Activated T-cell treated with anti-CD3 and anti-CD28 coated beads, Interleukin-2, amount 50 U/mL, for 72 hours (primary cell): ENCODE measurements around the gene PTGER3. TPM values are rescaled to one million over a fixed set of nuclear protein-coding genes. Genes with fewer than 3 reads are reported as not detected.
A peak's percentile ranks its signal among the peaks of the same experiment; 100 is the strongest.

Experiments
- ATAC-seq, 2 donors: fragments of 150-1000 bp; cut with Tn5 transposase; replicated peaks in 1 of 2; 2 replicates each; pipeline ENCODE4 v1.10.0; 2021; ENCODE audit warnings: moderate library complexity in 2 of 2, mild to moderate bottlenecking in 1 of 2
- DNase-seq, 2 donors: peaks; one replicate each; pipeline ENCODE4 v3.0.0; 2021 to 2022; ENCODE audit warnings: mixed read lengths in 1 of 2
- H3K27ac Mint-ChIP-seq: one replicate; pipeline ENCODE4 v1.8.0; 2022; ENCODE audit warnings: mild to moderate bottlenecking, moderate library complexity, mixed read lengths
- H3K27me3 Mint-ChIP-seq: one replicate; pipeline ENCODE4 v1.8.0; 2022; ENCODE audit warnings: low read depth, mixed read lengths
- H3K36me3 Mint-ChIP-seq, 2 donors: one replicate each; pipeline ENCODE4 v1.8.0; 2022; ENCODE audit warnings: mixed read lengths in 2 of 2, mild to moderate bottlenecking in 1 of 2; ENCODE audit not compliant: insufficient read depth in 2 of 2
- H3K4me1 Mint-ChIP-seq: one replicate; pipeline ENCODE4 v1.8.0; 2022; ENCODE audit warnings: low read depth, mixed read lengths
- H3K4me3 Mint-ChIP-seq, 2 donors: one replicate each; pipeline ENCODE4 v1.8.0; 2022; ENCODE audit warnings: mild to moderate bottlenecking in 2 of 2, mixed read lengths in 2 of 2, moderate library complexity in 2 of 2
- H3K9me3 Mint-ChIP-seq, 2 donors: one replicate each; pipeline ENCODE4 v1.8.0; 2022; ENCODE audit warnings: mixed read lengths in 2 of 2
- total RNA-seq, 2 donors: library from RNA; stranded (reverse); gene quantifications; one replicate each; pipeline ENCODE4 v1.2.3, GENCODE V29; 2022

PTGER3 gene
- under 1 TPM in 1 of 2 donors, not detected in 1; 0.05 TPM for total RNA-seq

GRCh38 chr1:71047635-71048607 is at the start of gene PTGER3:
Gene PTGER3, minus strand, starts transcription at chr1:71047816. Its CDS starts 239 bp downstream, at chr1:71047577.
- Mint-ChIP-seq H3K27ac (no peak within 1 kb of the TSS), H3K27me3 (peaks cover 52% of the 10 kb centered on the region)

DNA sequence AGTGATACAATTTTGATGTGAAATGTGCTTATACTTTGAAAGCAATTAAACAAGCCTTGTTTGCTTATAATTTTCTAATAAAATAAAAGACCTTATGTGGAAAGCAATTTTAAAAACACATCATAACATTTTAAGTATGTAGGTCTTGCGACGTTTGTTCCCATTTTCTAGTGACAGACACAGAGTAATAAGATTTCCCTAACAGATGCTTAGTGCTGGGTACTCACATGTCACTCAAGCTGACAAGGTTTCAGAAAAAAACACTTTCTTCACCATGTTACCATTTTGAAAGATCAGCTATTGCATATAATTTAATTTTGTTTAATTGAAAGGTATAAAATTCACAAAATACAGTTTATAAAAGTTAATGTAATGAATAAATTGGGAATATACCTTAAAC is 47.3 kb upstream of the PTGER3 start:
- no peak for ATAC-seq
- Mint-ChIP-seq H3K4me1 (no peaks in the 10 kb centered on the region), H3K27me3 (no peaks in the 10 kb centered on the region), H3K27ac (no peak overlapping the region), H3K4me3 (no peak overlapping the region), H3K9me3 (no peaks in the 10 kb centered on the region), H3K36me3 (no peaks in the 10 kb centered on the region)
- DNase-seq: no peak

More at GRCh38 chr1:71047635-71048607, at the start of gene PTGER3:
- ATAC-seq (peak; percentile 63 to 66), DNase-seq (peak; percentile 34 to 66)
- H3K4me3 Mint-ChIP-seq: peak within 1 kb of the TSS; percentile 83 to 88
- no peaks in the 10 kb centered on the region for H3K9me3 Mint-ChIP-seq
- H3K36me3 Mint-ChIP-seq: no peaks in the 10 kb centered on the region
- H3K4me1 Mint-ChIP-seq: peaks cover 7% of the 10 kb centered on the region

- H3K4me3 Mint-ChIP-seq: no peak overlapping the region
- no peaks in the 10 kb centered on the region for H3K4me1 Mint-ChIP-seq
- H3K36me3 Mint-ChIP-seq: no peaks in the 10 kb centered on the region
- no peaks in the 10 kb centered on the region for H3K27me3 Mint-ChIP-seq
- no peak for DNase-seq
- no peak for ATAC-seq
- no peak overlapping the region for H3K27ac Mint-ChIP-seq
- H3K9me3 Mint-ChIP-seq: no peaks in the 10 kb centered on the region
Measured at GRCh38 chr1:71093938-71094337, 46.3 kb upstream of the PTGER3 start.

DNA sequence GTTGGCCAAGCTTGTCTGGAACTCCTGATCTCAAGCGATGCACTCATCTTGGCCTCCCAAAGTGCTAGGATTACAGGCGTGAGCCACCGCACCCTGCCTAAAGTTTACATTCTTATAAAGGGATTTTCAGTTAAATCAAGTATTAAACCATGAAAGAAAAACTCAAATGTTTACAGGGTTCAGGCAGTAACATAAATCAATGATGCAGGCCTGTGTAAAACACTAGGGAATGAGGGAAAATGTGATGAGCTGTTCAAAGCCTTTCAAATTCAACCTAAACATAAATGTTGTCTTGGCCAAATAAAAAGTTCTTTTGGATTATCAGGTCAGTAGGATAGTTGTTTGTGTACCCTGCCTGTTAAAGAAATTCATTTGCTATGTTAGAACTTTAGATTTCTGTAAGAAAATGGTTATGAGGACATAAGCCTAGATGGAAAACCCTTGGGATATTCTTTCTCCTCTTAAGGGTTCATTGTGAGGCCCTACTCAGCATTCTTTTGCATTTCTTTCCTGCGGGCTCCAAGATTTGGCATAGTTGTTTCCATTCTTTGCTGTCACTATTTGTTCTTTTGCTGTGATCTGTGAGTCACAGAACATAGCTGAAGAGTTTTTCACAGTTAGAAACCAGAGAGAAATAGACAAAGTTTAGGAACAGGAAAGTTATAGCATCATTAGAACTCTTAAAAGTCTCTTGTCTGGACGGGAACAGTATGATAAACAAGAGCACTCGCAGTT is 42.1 kb upstream of the PTGER3 start:
- Mint-ChIP-seq H3K27me3 (no peaks in the 10 kb centered on the region), H3K4me1 (no peaks in the 10 kb centered on the region), H3K9me3 (no peaks in the 10 kb centered on the region), H3K27ac (no peak overlapping the region), H3K36me3 (no peaks in the 10 kb centered on the region), H3K4me3 (no peak overlapping the region)
- ATAC-seq (no peak), DNase-seq (no peak)

DNA sequence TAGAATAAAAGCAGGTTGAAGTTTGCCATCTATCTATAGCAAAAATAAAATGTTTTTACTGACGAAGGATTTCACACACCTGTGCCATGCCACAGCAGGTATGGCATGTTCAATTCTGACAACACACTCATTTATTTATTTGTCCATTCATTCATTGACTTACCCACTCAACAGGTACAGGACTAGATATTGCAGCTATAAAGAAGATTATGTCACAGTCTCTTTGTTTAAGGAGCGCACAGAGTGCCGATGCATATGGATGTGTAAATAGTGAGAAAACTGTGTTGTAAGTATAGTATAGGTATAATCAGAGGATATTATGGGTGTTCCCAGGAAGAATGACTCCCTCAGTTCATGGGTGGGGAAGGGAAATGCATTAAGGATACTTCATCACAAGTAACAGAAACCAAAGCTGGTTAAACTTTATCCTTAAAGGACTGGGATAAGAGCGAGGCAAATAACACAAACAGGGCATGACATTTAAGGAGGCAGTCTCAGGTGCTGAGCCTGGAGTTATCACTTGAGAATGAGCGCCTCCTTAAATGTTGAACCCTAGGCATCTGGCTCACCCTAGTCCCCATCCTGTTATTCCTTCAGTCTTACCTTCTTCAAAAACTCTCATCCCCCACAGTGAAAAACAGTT is 41.1 kb upstream of the PTGER3 start:
- no peaks in the 10 kb centered on the region for H3K36me3 Mint-ChIP-seq
- no peaks in the 10 kb centered on the region for H3K9me3 Mint-ChIP-seq
- ATAC-seq (no peak), DNase-seq (no peak)
- H3K4me1 Mint-ChIP-seq: no peaks in the 10 kb centered on the region
- no peak overlapping the region for H3K27ac Mint-ChIP-seq
- no peaks in the 10 kb centered on the region for H3K27me3 Mint-ChIP-seq
- H3K4me3 Mint-ChIP-seq: no peak overlapping the region

- no peaks in the 10 kb centered on the region for H3K9me3 Mint-ChIP-seq
- ATAC-seq (no peak), DNase-seq (no peak)
- no peak overlapping the region for H3K27ac Mint-ChIP-seq
- H3K4me3 Mint-ChIP-seq: no peak overlapping the region
- H3K27me3 Mint-ChIP-seq: no peaks in the 10 kb centered on the region
- no peaks in the 10 kb centered on the region for H3K4me1 Mint-ChIP-seq
- no peaks in the 10 kb centered on the region for H3K36me3 Mint-ChIP-seq
Measured at GRCh38 chr1:71087713-71088112, 40.1 kb upstream of the PTGER3 start.

GRCh38 chr1:71087060-71087459 is 39.4 kb upstream of the PTGER3 start:
- H3K27ac Mint-ChIP-seq: no peak overlapping the region
- peaks cover under 1 to 1% of the 10 kb centered on the region in 2 donors for H3K9me3 Mint-ChIP-seq
- H3K36me3 Mint-ChIP-seq: peaks cover 0 to under 1% of the 10 kb centered on the region in 2 donors
- H3K27me3 Mint-ChIP-seq: no peaks in the 10 kb centered on the region
- peaks cover 1% of the 10 kb centered on the region for H3K4me1 Mint-ChIP-seq
- H3K4me3 Mint-ChIP-seq: no peak overlapping the region
- DNase-seq: no peak
- no peak for ATAC-seq

GRCh38 chr1:71086331-71086730 is 38.7 kb upstream of the PTGER3 start:
- no peak for ATAC-seq
- Mint-ChIP-seq H3K36me3 (peaks cover 2 to 3% of the 10 kb centered on the region in 2 donors), H3K4me3 (no peak overlapping the region), H3K27ac (no peak overlapping the region), H3K4me1 (peaks cover 8% of the 10 kb centered on the region), H3K27me3 (no peaks in the 10 kb centered on the region), H3K9me3 (peaks cover 3 to 4% of the 10 kb centered on the region in 2 donors)
- DNase-seq: no peak

GRCh38 chr1:71083271-71083670 is 35.7 kb upstream of the PTGER3 start:
- no peak for ATAC-seq
- H3K27me3 Mint-ChIP-seq: no peaks in the 10 kb centered on the region
- no peak overlapping the region for H3K27ac Mint-ChIP-seq
- peaks cover 4 to 5% of the 10 kb centered on the region in 2 donors for H3K9me3 Mint-ChIP-seq
- H3K36me3 Mint-ChIP-seq: peaks cover 5 to 10% of the 10 kb centered on the region in 2 donors
- no peak for DNase-seq
- peaks cover 20% of the 10 kb centered on the region for H3K4me1 Mint-ChIP-seq
- H3K4me3 Mint-ChIP-seq: no peak overlapping the region

GRCh38 chr1:71081697-71082080 is 34.1 kb upstream of the PTGER3 start:
- Mint-ChIP-seq H3K27me3 (no peaks in the 10 kb centered on the region), H3K9me3 (peaks cover 4 to 5% of the 10 kb centered on the region in 2 donors), H3K4me3 (peak overlapping the region; percentile 91 to 93), H3K36me3 (peaks cover 10% of the 10 kb centered on the region in 2 donors), H3K27ac (peak overlapping the region; percentile 82), H3K4me1 (peaks cover 22% of the 10 kb centered on the region)
- DNase-seq (no peak), ATAC-seq (no peak)

GRCh38 chr1:71080739-71081696 is 33.4 kb upstream of the PTGER3 start, which contains the start of gene ZRANB2:
Gene ZRANB2, minus strand, starts transcription at chr1:71081035. Its CDS starts 40 bp downstream, at chr1:71080995.
- peaks cover 10% of the 10 kb centered on the region in 2 donors for H3K36me3 Mint-ChIP-seq

DNA sequence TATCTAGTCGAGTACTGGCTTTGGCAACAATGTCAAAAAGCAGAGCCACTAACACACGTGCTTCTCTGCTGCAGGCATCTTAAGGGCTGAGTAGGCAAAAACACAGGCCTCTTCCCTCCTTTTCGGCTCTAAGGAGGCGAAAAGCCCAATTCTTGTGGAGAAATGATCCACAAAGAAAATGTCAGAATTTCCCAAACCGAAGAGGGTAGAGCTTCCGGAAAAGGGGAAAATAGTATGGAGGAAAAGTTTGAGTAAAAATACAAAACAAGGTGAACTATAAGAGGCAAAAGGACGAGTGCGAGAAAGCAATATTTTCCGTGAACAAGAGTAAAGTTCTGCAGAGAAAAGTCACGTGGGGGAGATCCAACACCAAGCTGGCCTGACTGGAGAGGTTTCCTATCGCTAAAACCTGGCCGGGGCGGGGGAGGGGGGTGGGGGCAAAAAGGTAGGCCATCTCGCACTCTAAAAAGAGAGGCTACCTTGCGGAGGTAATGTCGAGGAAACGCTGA is 32.7 kb upstream of the PTGER3 start:
- H3K4me3 Mint-ChIP-seq: peak overlapping the region; percentile 91 to 93
- no peaks in the 10 kb centered on the region for H3K27me3 Mint-ChIP-seq
- peaks cover 29% of the 10 kb centered on the region for H3K4me1 Mint-ChIP-seq
- peaks cover 4 to 5% of the 10 kb centered on the region in 2 donors for H3K9me3 Mint-ChIP-seq
- peak; percentile 12 to 18 for DNase-seq
- H3K36me3 Mint-ChIP-seq: peaks cover 13 to 15% of the 10 kb centered on the region in 2 donors
- peak overlapping the region; percentile 100 for H3K27ac Mint-ChIP-seq
- ATAC-seq: peak; percentile 8 to 12

More at GRCh38 chr1:71080739-71081696, 33.4 kb upstream of the PTGER3 start, which contains the start of gene ZRANB2:
- DNase-seq: peak; percentile 88 to 93
- H3K27ac Mint-ChIP-seq: peak within 1 kb of the TSS; percentile 100
- H3K4me1 Mint-ChIP-seq: peaks cover 22% of the 10 kb centered on the region
- H3K9me3 Mint-ChIP-seq: peaks cover 4 to 5% of the 10 kb centered on the region in 2 donors
- H3K4me3 Mint-ChIP-seq: peak within 1 kb of the TSS; percentile 91 to 93
- peak; percentile 98 for ATAC-seq
- H3K27me3 Mint-ChIP-seq: no peaks in the 10 kb centered on the region
